Stimulated activated CD4-positive, alpha-beta T cell treated with anti-CD3 and anti-CD28 coated beads, Interleukin-2, amount 100 ng/mL, for 4 hours (primary cell): Measurements from ENCODE around the gene FOXD1.
"Not testable (repeated sequence)": the region's sequence is repeated elsewhere in the genome, so short reads cannot be mapped to it uniquely, and the experiment has no call there.

ENCODE experiments used
- DNase-seq: peaks from one replicate; pipeline ENCODE4 v3.0.0-alpha.2; 2020; ENCODE audit warnings: low read depth

The FOXD1 gene

GRCh38 chr5:73448463-73449136 lies at the start of gene FOXD1:
FOXD1 (minus strand) TSS chr5:73448777; CDS start chr5:73448362, 415 bp downstream.
- DNase-seq: no peak

DNA sequence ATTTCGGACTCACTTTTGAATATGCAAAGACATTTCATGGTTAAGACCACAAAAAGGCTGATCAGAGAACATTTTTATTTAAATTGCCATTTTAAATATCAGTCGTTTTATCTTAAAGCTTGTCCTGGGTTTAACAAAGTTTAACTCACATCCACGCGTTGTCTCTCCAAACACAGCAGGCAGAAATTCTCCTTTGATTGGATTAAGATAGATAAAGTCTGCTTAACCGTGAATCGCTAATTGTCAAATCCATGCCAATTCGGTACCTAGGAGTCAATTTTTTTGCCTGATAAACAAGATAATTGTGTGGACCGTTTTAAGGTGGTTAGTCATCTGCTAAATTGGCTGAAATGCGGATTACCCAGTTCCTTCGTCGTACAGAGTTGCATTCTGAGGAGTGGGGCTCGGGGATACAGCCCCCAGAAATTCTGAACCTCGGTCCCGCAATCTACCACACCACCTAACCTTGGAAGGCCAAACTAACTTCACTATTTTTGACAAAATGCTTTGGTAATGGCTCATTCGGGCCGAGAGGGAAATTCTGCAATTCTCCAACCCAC lies 49.0 kb upstream of the FOXD1 start:
- DNase-seq: no peak

- DNase-seq: no peak
Measured at GRCh38 chr5:73496984-73497457, 48.4 kb upstream of the FOXD1 start.

GRCh38 chr5:73495772-73496335 lies 47.3 kb upstream of the FOXD1 start:
- no peak for DNase-seq

DNA sequence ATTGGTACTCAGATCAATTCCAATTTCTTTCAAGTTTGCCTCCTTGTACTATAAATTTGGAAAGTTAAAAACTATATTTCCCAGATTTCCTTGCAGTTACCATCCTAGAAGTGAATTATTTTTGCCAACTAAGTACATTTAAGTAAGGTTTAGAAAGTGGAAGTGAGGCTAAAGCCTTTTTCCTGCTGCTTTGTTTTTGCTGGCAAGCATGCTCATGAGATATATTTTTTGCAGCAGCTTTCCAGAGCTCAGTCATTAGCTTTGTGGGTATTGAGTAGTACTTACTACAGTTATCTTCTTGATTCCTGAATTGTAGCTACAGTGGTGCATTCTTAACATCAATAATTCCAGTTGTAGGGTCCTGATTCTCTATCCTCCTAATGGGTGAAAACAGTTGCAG lies 46.1 kb upstream of the FOXD1 start:
- no peak for DNase-seq

- DNase-seq: no peak
Measured at GRCh38 chr5:73493421-73493820, 44.8 kb upstream of the FOXD1 start.

DNA sequence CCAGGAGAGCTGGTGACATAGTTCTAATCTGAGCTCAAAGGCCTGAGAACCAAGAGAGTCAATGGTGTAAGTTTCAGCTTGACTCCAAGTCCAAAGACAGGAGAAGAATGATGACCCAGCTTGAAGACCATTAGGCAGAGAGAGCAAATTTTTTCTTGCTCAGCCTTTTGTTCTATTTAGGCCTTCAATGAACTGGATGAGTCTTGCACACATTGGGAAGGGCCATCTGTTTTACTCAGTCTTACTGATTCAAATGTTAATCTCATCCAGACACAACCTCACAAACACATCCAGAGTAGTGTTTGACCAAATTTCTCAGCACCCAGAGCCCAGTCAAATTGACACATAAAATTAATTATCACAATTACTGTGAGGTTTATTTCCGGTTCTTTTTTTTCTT lies 42.6 kb upstream of the FOXD1 start:
- DNase-seq: no peak

GRCh38 chr5:73490088-73490487 lies 41.5 kb upstream of the FOXD1 start:
- no peak for DNase-seq

GRCh38 chr5:73488806-73489205 lies 40.2 kb upstream of the FOXD1 start:
- no peak for DNase-seq

DNA sequence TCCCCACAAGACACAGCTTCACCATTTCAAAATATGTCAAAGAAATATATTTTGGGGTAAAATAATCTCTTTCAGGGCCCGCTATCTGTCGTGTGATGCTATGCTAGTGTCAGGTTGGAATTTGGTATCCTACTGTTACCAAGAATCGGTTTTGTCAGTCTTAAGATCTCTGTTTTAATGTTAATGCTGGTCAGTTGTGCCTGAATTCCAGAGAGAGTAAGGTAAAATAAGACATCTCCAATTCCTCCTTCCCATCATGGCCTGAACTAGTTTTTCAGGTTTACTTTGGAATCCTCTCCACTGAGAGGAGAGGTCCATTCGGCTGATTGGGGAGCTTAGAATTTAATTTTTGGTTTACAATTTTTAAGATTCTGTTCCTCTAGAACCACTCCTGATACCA lies 39.2 kb upstream of the FOXD1 start:
- DNase-seq: no peak

GRCh38 chr5:73487257-73487656 lies 38.7 kb upstream of the FOXD1 start:
- DNase-seq: not testable (repeated sequence)

DNA sequence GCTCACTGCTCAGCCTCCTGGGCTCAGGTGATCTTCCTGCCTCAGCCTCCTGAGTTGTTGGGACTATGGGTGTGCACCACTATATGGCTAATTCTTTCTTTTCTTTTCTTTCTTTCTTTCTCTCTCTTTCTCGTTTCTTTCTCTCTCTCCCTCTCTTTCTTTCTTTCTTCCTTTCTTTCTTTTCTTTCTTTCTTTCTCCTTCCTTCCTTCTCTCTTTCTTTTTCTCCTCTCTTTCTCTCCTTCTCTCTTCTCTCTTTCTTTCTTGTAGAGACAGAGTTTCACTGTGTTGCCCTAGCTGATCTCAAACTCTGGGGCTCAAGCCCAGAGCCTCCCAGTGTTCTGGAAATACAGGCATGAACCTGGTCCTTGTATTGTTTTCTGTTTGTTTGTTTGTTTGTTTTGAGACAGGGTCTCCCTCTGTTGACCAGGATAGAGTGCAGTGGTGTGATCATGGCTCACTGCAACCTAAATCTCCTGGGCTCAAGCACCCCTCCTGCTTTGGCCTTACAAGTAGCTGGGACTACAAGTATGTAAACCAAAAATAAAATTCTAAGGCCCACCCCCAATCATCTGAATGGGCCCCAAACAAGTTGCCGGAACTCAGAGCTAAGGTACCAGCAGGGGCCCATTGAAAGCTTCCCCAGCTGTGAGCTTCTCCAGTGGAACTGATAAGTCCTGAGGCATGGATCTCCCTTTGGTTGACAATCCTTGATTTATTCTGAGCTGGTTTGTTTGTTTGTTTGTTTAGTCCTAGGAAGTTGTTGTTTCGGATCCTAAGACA lies 37.7 kb upstream of the FOXD1 start:
- no peak for DNase-seq

DNA sequence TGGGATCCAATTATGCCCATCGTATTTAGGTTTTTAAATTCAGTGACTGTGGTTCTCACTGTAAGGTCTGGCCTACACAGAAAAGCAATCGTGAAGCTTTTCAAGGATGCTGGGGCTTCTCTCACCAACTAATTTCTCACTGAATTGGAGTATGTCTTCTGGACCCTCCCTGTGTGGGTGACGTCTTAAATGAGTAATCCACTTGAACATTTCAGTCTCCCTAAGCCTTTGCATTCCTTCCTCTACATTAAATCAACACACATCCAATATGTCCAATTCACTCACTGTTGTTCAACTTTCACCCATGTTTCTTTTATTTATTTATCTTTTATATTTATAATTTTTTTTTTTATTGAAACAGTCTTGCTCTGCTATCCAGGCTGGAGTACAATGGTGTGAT lies 37.1 kb upstream of the FOXD1 start:
- DNase-seq: no peak

GRCh38 chr5:73484511-73484910 lies 35.9 kb upstream of the FOXD1 start:
- DNase-seq: no peak

- no peak for DNase-seq
Measured at GRCh38 chr5:73483676-73484075, 35.1 kb upstream of the FOXD1 start.

GRCh38 chr5:73482383-73483136 lies 34.0 kb upstream of the FOXD1 start:
- DNase-seq: no peak

GRCh38 chr5:73480500-73480899 lies 31.9 kb upstream of the FOXD1 start:
- DNase-seq: no peak

- no peak for DNase-seq
Measured at GRCh38 chr5:73472116-73472515, 23.5 kb upstream of the FOXD1 start.

- DNase-seq: no peak
Measured at GRCh38 chr5:73471654-73472053, 23.1 kb upstream of the FOXD1 start.

DNA sequence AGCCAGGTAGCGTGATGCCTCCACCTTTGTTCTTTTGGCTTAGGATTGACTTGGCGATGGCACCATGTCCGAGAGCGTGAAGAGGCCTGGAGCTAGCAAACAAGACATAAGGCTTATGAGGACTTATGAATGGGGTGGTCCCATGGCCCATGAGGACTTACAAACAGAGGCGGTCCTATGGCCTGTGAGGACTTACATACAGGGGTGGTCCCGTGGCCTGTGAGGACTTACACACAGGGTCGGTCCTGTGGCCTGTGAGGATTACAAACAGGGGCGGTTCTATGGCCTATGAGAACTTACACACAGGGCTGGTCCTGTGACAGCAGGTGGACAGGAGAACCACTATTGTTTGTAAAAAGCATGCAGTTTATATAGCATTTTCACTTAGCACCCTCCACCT lies 21.3 kb upstream of the FOXD1 start:
- DNase-seq: no peak

- DNase-seq: not testable (repeated sequence)
Measured at GRCh38 chr5:73468638-73469037, 20.1 kb upstream of the FOXD1 start.
